Mucosa of stomach (tissue), 1 donor: ENCODE measurements around the gene CRYGC.
"Not testable (repeated sequence)": the region's sequence is repeated elsewhere in the genome, so short reads cannot be mapped to it uniquely, and the experiment has no call there.

Experiments used
- H3K27me3 ChIP-seq: one replicate; pipeline ENCODE4 v1.7.0; 2013; ENCODE audit warnings: mild to moderate bottlenecking, low read length; ENCODE audit not compliant: control insufficient read depth, insufficient read depth
- H3K36me3 ChIP-seq: one replicate; pipeline ENCODE4 v1.7.0; 2013; ENCODE audit warnings: low read length; ENCODE audit not compliant: control insufficient read depth, insufficient read depth
- H3K4me1 ChIP-seq: one replicate; pipeline ENCODE4 v1.7.0; 2013; ENCODE audit warnings: mild to moderate bottlenecking, low read length; ENCODE audit not compliant: control insufficient read depth, insufficient read depth
- H3K4me3 ChIP-seq: one replicate; pipeline ENCODE4 v1.7.0; 2013; ENCODE audit warnings: low read length
- H3K9ac ChIP-seq: one replicate; pipeline ENCODE4 v1.7.0; 2013; ENCODE audit warnings: mild to moderate bottlenecking, low read length, moderate library complexity
- H3K9me3 ChIP-seq: one replicate; pipeline ENCODE4 v1.7.0; 2013; ENCODE audit warnings: mild to moderate bottlenecking, low read length, moderate library complexity; ENCODE audit not compliant: control insufficient read depth
- donor health status: Pancreatic carcinoma.

Gene CRYGC

GRCh38 chr2:208101716-208102631 is 27.7 kb downstream of the CRYGC start:
- Histone ChIP-seq H3K27me3 (no peaks in the 10 kb centered on the region), H3K36me3 (no peaks in the 10 kb centered on the region), H3K9me3 (no peaks in the 10 kb centered on the region), H3K4me1 (no peaks in the 10 kb centered on the region), H3K9ac (no peak overlapping the region), H3K4me3 (no peak overlapping the region)

- no peaks in the 10 kb centered on the region for H3K9me3 ChIP-seq
- no peaks in the 10 kb centered on the region for H3K27me3 ChIP-seq
- H3K9ac ChIP-seq = no peak overlapping the region
- no peaks in the 10 kb centered on the region for H3K4me1 ChIP-seq
- no peaks in the 10 kb centered on the region for H3K36me3 ChIP-seq
- H3K4me3 ChIP-seq = no peak overlapping the region
Measured at GRCh38 chr2:208099682-208100470, 29.8 kb downstream of the CRYGC start.

GRCh38 chr2:208098701-208099100 is 30.9 kb downstream of the CRYGC start:
- H3K4me3 ChIP-seq, H3K9me3 ChIP-seq, H3K27me3 ChIP-seq, H3K36me3 ChIP-seq, H3K4me1 ChIP-seq, H3K9ac ChIP-seq: not testable (repeated sequence)

GRCh38 chr2:208098267-208098666 is 31.4 kb downstream of the CRYGC start:
- no peaks in the 10 kb centered on the region for H3K36me3 ChIP-seq
- no peaks in the 10 kb centered on the region for H3K27me3 ChIP-seq
- H3K4me3 ChIP-seq = no peak overlapping the region
- no peak overlapping the region for H3K9ac ChIP-seq
- no peaks in the 10 kb centered on the region for H3K4me1 ChIP-seq
- no peaks in the 10 kb centered on the region for H3K9me3 ChIP-seq

- Histone ChIP-seq H3K27me3 (no peaks in the 10 kb centered on the region), H3K4me1 (no peaks in the 10 kb centered on the region), H3K9me3 (no peaks in the 10 kb centered on the region), H3K4me3 (no peak overlapping the region), H3K9ac (no peak overlapping the region), H3K36me3 (no peaks in the 10 kb centered on the region)
Measured at GRCh38 chr2:208097801-208098200, 31.8 kb downstream of the CRYGC start.

- Histone ChIP-seq H3K9me3 (no peaks in the 10 kb centered on the region), H3K4me3 (no peak overlapping the region), H3K9ac (no peak overlapping the region), H3K4me1 (no peaks in the 10 kb centered on the region), H3K27me3 (no peaks in the 10 kb centered on the region), H3K36me3 (no peaks in the 10 kb centered on the region)
Measured at GRCh38 chr2:208097313-208097712, 32.3 kb downstream of the CRYGC start.

- Histone ChIP-seq H3K9ac (no peak overlapping the region), H3K4me3 (no peak overlapping the region), H3K9me3 (no peaks in the 10 kb centered on the region), H3K4me1 (no peaks in the 10 kb centered on the region), H3K36me3 (no peaks in the 10 kb centered on the region), H3K27me3 (no peaks in the 10 kb centered on the region)
Measured at GRCh38 chr2:208096080-208096479, 33.5 kb downstream of the CRYGC start.

GRCh38 chr2:208093128-208093527 is 36.5 kb downstream of the CRYGC start:
- no peaks in the 10 kb centered on the region for H3K4me1 ChIP-seq
- no peaks in the 10 kb centered on the region for H3K9me3 ChIP-seq
- no peak overlapping the region for H3K9ac ChIP-seq
- H3K27me3 ChIP-seq = no peaks in the 10 kb centered on the region
- H3K36me3 ChIP-seq = no peaks in the 10 kb centered on the region
- H3K4me3 ChIP-seq = no peak overlapping the region

GRCh38 chr2:208092093-208092832 is 37.4 kb downstream of the CRYGC start:
- Histone ChIP-seq H3K9me3 (no peaks in the 10 kb centered on the region), H3K4me3 (no peak overlapping the region), H3K36me3 (no peaks in the 10 kb centered on the region), H3K27me3 (no peaks in the 10 kb centered on the region), H3K9ac (no peak overlapping the region), H3K4me1 (no peaks in the 10 kb centered on the region)

- H3K9ac ChIP-seq = no peak overlapping the region
- H3K9me3 ChIP-seq = no peaks in the 10 kb centered on the region
- H3K4me1 ChIP-seq = no peaks in the 10 kb centered on the region
- no peaks in the 10 kb centered on the region for H3K27me3 ChIP-seq
- no peaks in the 10 kb centered on the region for H3K36me3 ChIP-seq
- H3K4me3 ChIP-seq = no peak overlapping the region
Measured at GRCh38 chr2:208090420-208090819, 39.2 kb downstream of the CRYGC start.

- no peaks in the 10 kb centered on the region for H3K27me3 ChIP-seq
- H3K36me3 ChIP-seq = no peaks in the 10 kb centered on the region
- no peaks in the 10 kb centered on the region for H3K9me3 ChIP-seq
- no peak overlapping the region for H3K4me3 ChIP-seq
- no peaks in the 10 kb centered on the region for H3K4me1 ChIP-seq
- H3K9ac ChIP-seq = no peak overlapping the region
Measured at GRCh38 chr2:208086029-208086428, 43.6 kb downstream of the CRYGC start.

GRCh38 chr2:208083807-208084206 is 45.8 kb downstream of the CRYGC start:
- H3K4me3 ChIP-seq = no peak overlapping the region
- no peaks in the 10 kb centered on the region for H3K27me3 ChIP-seq
- H3K9me3 ChIP-seq = no peaks in the 10 kb centered on the region
- H3K36me3 ChIP-seq = no peaks in the 10 kb centered on the region
- no peaks in the 10 kb centered on the region for H3K4me1 ChIP-seq
- no peak overlapping the region for H3K9ac ChIP-seq
